Measurements from ENCODE around the gene SLC2A10.

DNA sequence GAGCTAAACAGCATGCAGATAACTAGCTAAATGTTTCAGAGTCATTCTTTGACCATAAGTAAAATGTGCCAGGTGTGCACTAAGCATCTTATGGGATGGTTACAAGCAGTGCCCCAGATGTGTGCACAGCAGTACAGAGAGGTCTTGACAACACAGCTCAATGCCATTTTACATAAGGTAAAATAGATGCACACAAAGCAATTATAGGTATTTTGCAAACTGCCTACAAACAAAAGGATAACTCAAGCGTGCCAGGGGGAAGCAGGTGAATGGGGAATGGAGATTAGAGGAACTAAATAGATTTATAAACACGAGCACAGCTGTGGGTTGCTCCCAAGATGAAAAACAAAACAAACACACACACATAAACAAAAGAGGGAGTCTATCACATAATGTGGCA is 64.8 kb downstream of the SLC2A10 start:
- TF ChIP-seq, protein P1, sequence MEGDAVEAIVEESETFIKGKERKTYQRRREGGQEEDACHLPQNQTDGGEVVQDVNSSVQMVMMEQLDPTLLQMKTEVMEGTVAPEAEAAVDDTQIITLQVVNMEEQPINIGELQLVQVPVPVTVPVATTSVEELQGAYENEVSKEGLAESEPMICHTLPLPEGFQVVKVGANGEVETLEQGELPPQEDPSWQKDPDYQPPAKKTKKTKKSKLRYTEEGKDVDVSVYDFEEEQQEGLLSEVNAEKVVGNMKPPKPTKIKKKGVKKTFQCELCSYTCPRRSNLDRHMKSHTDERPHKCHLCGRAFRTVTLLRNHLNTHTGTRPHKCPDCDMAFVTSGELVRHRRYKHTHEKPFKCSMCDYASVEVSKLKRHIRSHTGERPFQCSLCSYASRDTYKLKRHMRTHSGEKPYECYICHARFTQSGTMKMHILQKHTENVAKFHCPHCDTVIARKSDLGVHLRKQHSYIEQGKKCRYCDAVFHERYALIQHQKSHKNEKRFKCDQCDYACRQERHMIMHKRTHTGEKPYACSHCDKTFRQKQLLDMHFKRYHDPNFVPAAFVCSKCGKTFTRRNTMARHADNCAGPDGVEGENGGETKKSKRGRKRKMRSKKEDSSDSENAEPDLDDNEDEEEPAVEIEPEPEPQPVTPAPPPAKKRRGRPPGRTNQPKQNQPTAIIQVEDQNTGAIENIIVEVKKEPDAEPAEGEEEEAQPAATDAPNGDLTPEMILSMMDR (IDR thresholded peaks at IDR 0.05 in 2 of 3, conservative IDR thresholded peaks at IDR 0.05 in 1 of 3; ENCODE audit: borderline replicate concordance in 1 of 3, insufficient read depth in 1 of 3, low read depth in 2 of 3, low read length in 2 of 3) = no peak
- TF ChIP-seq, protein P2, sequence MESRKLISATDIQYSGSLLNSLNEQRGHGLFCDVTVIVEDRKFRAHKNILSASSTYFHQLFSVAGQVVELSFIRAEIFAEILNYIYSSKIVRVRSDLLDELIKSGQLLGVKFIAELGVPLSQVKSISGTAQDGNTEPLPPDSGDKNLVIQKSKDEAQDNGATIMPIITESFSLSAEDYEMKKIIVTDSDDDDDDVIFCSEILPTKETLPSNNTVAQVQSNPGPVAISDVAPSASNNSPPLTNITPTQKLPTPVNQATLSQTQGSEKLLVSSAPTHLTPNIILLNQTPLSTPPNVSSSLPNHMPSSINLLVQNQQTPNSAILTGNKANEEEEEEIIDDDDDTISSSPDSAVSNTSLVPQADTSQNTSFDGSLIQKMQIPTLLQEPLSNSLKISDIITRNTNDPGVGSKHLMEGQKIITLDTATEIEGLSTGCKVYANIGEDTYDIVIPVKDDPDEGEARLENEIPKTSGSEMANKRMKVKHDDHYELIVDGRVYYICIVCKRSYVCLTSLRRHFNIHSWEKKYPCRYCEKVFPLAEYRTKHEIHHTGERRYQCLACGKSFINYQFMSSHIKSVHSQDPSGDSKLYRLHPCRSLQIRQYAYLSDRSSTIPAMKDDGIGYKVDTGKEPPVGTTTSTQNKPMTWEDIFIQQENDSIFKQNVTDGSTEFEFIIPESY (IDR thresholded peaks at IDR 0.05; ENCODE audit: extremely low read depth, insufficient replicate concordance, low read length) = no peak
- no peak for TF ChIP-seq CBX3 (IDR thresholded peaks at IDR 0.05; ENCODE audit: low read depth)
- no peak for TF ChIP-seq SP1 (IDR thresholded peaks at IDR 0.05; ENCODE audit: low read depth)
- no peak for TF ChIP-seq POLR2A (IDR thresholded peaks at IDR 0.05; ENCODE audit: borderline replicate concordance, extremely low read depth, insufficient read depth, insufficient read length)
- no peak for TF ChIP-seq SIN3A (IDR thresholded peaks at IDR 0.05; ENCODE audit: low read depth)
